Left lung (tissue), 10 donors: Measurements from ENCODE around the gene SPNS2. TPM values are rescaled to one million over a fixed set of nuclear protein-coding genes. Genes with fewer than 3 reads are reported as not detected.

Source experiments
- ATAC-seq: fragments of 200-7000 bp; cut with Tn5 transposase; one replicate; pipeline ENCODE4 v1.9.1; 2020; ENCODE audit warnings: moderate library complexity
- DNase-seq, 4 donors: peaks; one replicate each; pipeline ENCODE4 v3.0.0-alpha.2; 2013 to 2020
- H3K27ac ChIP-seq, 2 donors: fragments of 200-600 bp; sonication (generic) in 1 of 2; one replicate each; pipeline versions ENCODE4 v1.5.0 to v1.8.0; 2020 to 2021
- H3K27me3 ChIP-seq, 2 donors: fragments of 200-600 bp; sonication (generic) in 1 of 2; one replicate each; pipeline versions ENCODE4 v1.5.0 to v1.8.0; 2020 to 2021
- H3K36me3 ChIP-seq, 2 donors: fragments of 200-600 bp; sonication (generic) in 1 of 2; one replicate each; pipeline versions ENCODE4 v1.5.0 to v1.8.0; 2020 to 2021
- H3K4me1 ChIP-seq, 2 donors: fragments of 200-600 bp; one replicate each; pipeline ENCODE4 v1.8.0; 2021
- H3K4me3 ChIP-seq, 2 donors: fragments of 200-600 bp; sonication (generic) in 1 of 2; one replicate each; pipeline versions ENCODE4 v1.5.0 to v1.8.0; 2020 to 2021; ENCODE audit warnings: mild to moderate bottlenecking in 1 of 2
- H3K9me3 ChIP-seq, 2 donors: fragments of 200-600 bp; sonication (generic) in 1 of 2; one replicate each; pipeline versions ENCODE4 v1.5.0 to v1.8.0; 2020 to 2021
- CTCF ChIP-seq, 2 donors: fragments of 200-600 bp; sonication (generic) in 1 of 2; IDR thresholded peaks; one replicate each; pipeline versions ENCODE4 v1.5.0 to v1.8.0; 2021; ENCODE audit warnings: antibody characterized with exemption in 2 of 2
- intact Hi-C, 2 donors: fragments of 100-400 bp; cut with DNase I; formaldehyde crosslinking; loops; one replicate each; pipeline versions ENCODE4 v1.11.2 to v1.14.2; 2022
- polyA plus RNA-seq, 6 donors: library from polyadenylated mRNA; unstranded; fragments of 120-200 nt; gene quantifications; one replicate each; pipeline ENCODE4 v1.2.1, GENCODE V29; 2013; ENCODE audit not compliant: insufficient read length in 6 of 6
- total RNA-seq, 2 donors: library from RNA; stranded (reverse); fragmentation: NEBNext Ultra II Directional; extraction: Animal tissue kit (Norgen Biotek cat#: 25700); gene quantifications; one replicate each; pipeline ENCODE4 v1.2.1, GENCODE V29; 2021
- donor health status: DM: no; HTN: yes; CAD: no.
- donor health status: DM: no; HTN: no; CAD: no.

Gene SPNS2
- total and polyA plus RNA-seq, 8 donors: 19.6 to 52.4 (median 24.3) TPM

GRCh38 chr17:4476511-4477070 is 22.1 kb upstream of the SPNS2 start:
- peaks cover 7 to 25% of the 10 kb centered on the region in 2 donors for H3K4me1 ChIP-seq
- no peaks in the 10 kb centered on the region for H3K9me3 ChIP-seq
- no peak overlapping the region for H3K27ac ChIP-seq
- peak in 2 of 4 donors; percentile 44 to 46 for DNase-seq
- no peak overlapping the region for H3K4me3 ChIP-seq
- peak; percentile 77 for ATAC-seq
- H3K36me3 ChIP-seq: no peaks in the 10 kb centered on the region
- no peak for TF ChIP-seq CTCF (IDR thresholded peaks at IDR 0.05)
- no peaks in the 10 kb centered on the region for H3K27me3 ChIP-seq
- intact Hi-C loops: no loop called here

GRCh38 chr17:4477255-4477791 is 21.4 kb upstream of the SPNS2 start:
- no peak overlapping the region for H3K4me3 ChIP-seq
- no peaks in the 10 kb centered on the region for H3K9me3 ChIP-seq
- H3K36me3 ChIP-seq: no peaks in the 10 kb centered on the region
- DNase-seq: no peak
- intact Hi-C loops: no loop called here
- TF ChIP-seq CTCF (IDR thresholded peaks at IDR 0.05): no peak
- H3K27me3 ChIP-seq: no peaks in the 10 kb centered on the region
- ATAC-seq: no peak
- peaks cover 8 to 28% of the 10 kb centered on the region in 2 donors for H3K4me1 ChIP-seq
- H3K27ac ChIP-seq: no peak overlapping the region

GRCh38 chr17:4478318-4478830 is 20.3 kb upstream of the SPNS2 start:
- Histone ChIP-seq H3K4me3 (no peak overlapping the region), H3K27me3 (no peaks in the 10 kb centered on the region), H3K27ac (no peak overlapping the region), H3K36me3 (no peaks in the 10 kb centered on the region), H3K9me3 (no peaks in the 10 kb centered on the region), H3K4me1 (peaks cover 8 to 28% of the 10 kb centered on the region in 2 donors)
- DNase-seq (no peak), ATAC-seq (no peak)
- intact Hi-C loops: no loop called here
- TF ChIP-seq CTCF (IDR thresholded peaks at IDR 0.05): no peak

- intact Hi-C loops: no loop called here
- Histone ChIP-seq H3K27me3 (no peaks in the 10 kb centered on the region), H3K4me3 (no peak overlapping the region), H3K27ac (no peak overlapping the region), H3K9me3 (no peaks in the 10 kb centered on the region), H3K36me3 (no peaks in the 10 kb centered on the region), H3K4me1 (peaks cover 8 to 32% of the 10 kb centered on the region in 2 donors)
- no peak for TF ChIP-seq CTCF (IDR thresholded peaks at IDR 0.05)
- DNase-seq: no peak
- no peak for ATAC-seq
Observed at GRCh38 chr17:4479340-4479981, 19.2 kb upstream of the SPNS2 start.

GRCh38 chr17:4479982-4480751 is 18.5 kb upstream of the SPNS2 start:
- TF ChIP-seq CTCF (IDR thresholded peaks at IDR 0.05): no peak
- H3K27me3 ChIP-seq: no peaks in the 10 kb centered on the region
- no peak overlapping the region for H3K4me3 ChIP-seq
- H3K36me3 ChIP-seq: no peaks in the 10 kb centered on the region
- intact Hi-C loops: no loop called here
- no peaks in the 10 kb centered on the region for H3K9me3 ChIP-seq
- H3K27ac ChIP-seq: no peak overlapping the region
- no peak for ATAC-seq
- peaks cover 8 to 32% of the 10 kb centered on the region in 2 donors for H3K4me1 ChIP-seq
- no peak for DNase-seq
